Uterus (tissue), 4 donors: ENCODE data around the gene WFS1. TPM values are rescaled to one million over a fixed set of nuclear protein-coding genes. Genes with fewer than 3 reads are reported as not detected.

Experiments used
- DNase-seq, 2 donors: peaks; one replicate each; pipeline ENCODE4 v3.0.0-alpha.2; 2019 to 2020
- H3K27ac ChIP-seq, 2 donors: fragments of 200-600 bp; sonication (generic); 1 replicate in 1 of 2; 2 replicates in 1 of 2; pipeline ENCODE4 v1.5.1; 2016 to 2018
- H3K27me3 ChIP-seq, 2 donors: fragments of 200-600 bp; sonication (generic); one replicate each; pipeline ENCODE4 v1.5.1; 2018 to 2019; ENCODE audit warnings: control low read depth in 1 of 2
- H3K36me3 ChIP-seq, 2 donors: fragments of 200-600 bp; sonication (generic); one replicate each; pipeline ENCODE4 v1.5.1; 2019; ENCODE audit warnings: control low read depth in 1 of 2
- H3K4me1 ChIP-seq, 2 donors: fragments of 200-600 bp; sonication (generic); one replicate each; pipeline ENCODE4 v1.5.1; 2018 to 2019; ENCODE audit warnings: control low read depth in 1 of 2
- H3K4me3 ChIP-seq, 2 donors: fragments of 200-600 bp; sonication (generic); 1 replicate in 1 of 2; 2 replicates in 1 of 2; pipeline ENCODE4 v1.5.1; 2018 to 2019; ENCODE audit warnings: mild to moderate bottlenecking in 1 of 2
- H3K9me3 ChIP-seq, 2 donors: fragments of 200-600 bp; sonication (generic); one replicate each; pipeline ENCODE4 v1.5.1; 2019; ENCODE audit warnings: control low read depth in 1 of 2
- POLR2A ChIP-seq, 2 donors: fragments of 450-650 bp; IDR thresholded peaks; one replicate each; pipeline ENCODE4 v1.6.1; 2016; ENCODE audit warnings: antibody characterized with exemption in 2 of 2, mild to moderate bottlenecking in 1 of 2, moderate library complexity in 1 of 2
- intact Hi-C: fragments of 100-400 bp; cut with DNase I; formaldehyde crosslinking; loops from one replicate; pipeline ENCODE4 v1.15.1; 2023; ENCODE audit warnings: low total_unique reads
- total RNA-seq, 4 donors: library from RNA; depleted of rRNA in 3 of 4; stranded (reverse); fragments of >200 nt in 3 of 4; gene quantifications; one replicate each; pipeline versions ENCODE4 v1.1.0 to v1.2.4, GENCODE V29; 2014 to 2023
- TF ChIP-seq, protein P1 (sequence below), 4 experiments: fragments of 200-600 bp in 2 of 4; fragments of 450-650 bp in 2 of 4; sonication (generic) in 2 of 4; IDR thresholded peaks; one replicate each; pipeline ENCODE4 v1.5.1; 2016 to 2019; ENCODE audit warnings: antibody characterized with exemption in 4 of 4, mild to moderate bottlenecking in 2 of 4, moderate library complexity in 1 of 4
- donor health status: DM: yes; HTN: yes; CAD: no.

Gene WFS1
- total RNA-seq, 4 donors from 2014 or later = 27.5 to 118 (median 51.9) TPM

GRCh38 chr4:6302869-6303268, 33.2 kb downstream of the WFS1 start:
- Histone ChIP-seq H3K4me3 (no peak overlapping the region), H3K36me3 (no peaks in the 10 kb centered on the region), H3K9me3 (no peaks in the 10 kb centered on the region), H3K4me1 (no peaks in the 10 kb centered on the region), H3K27me3 (no peaks in the 10 kb centered on the region), H3K27ac (no peak overlapping the region)
- DNase-seq = no peak
- TF ChIP-seq, protein P1, sequence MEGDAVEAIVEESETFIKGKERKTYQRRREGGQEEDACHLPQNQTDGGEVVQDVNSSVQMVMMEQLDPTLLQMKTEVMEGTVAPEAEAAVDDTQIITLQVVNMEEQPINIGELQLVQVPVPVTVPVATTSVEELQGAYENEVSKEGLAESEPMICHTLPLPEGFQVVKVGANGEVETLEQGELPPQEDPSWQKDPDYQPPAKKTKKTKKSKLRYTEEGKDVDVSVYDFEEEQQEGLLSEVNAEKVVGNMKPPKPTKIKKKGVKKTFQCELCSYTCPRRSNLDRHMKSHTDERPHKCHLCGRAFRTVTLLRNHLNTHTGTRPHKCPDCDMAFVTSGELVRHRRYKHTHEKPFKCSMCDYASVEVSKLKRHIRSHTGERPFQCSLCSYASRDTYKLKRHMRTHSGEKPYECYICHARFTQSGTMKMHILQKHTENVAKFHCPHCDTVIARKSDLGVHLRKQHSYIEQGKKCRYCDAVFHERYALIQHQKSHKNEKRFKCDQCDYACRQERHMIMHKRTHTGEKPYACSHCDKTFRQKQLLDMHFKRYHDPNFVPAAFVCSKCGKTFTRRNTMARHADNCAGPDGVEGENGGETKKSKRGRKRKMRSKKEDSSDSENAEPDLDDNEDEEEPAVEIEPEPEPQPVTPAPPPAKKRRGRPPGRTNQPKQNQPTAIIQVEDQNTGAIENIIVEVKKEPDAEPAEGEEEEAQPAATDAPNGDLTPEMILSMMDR (IDR thresholded peaks at IDR 0.05) = no peak
- no peak for TF ChIP-seq POLR2A (IDR thresholded peaks at IDR 0.05)
- intact Hi-C loops = no loop called here

- Histone ChIP-seq H3K9me3 (no peaks in the 10 kb centered on the region), H3K27me3 (no peaks in the 10 kb centered on the region), H3K4me3 (no peak overlapping the region), H3K36me3 (no peaks in the 10 kb centered on the region), H3K4me1 (no peaks in the 10 kb centered on the region), H3K27ac (no peak overlapping the region)
- intact Hi-C loops = no loop called here
- no peak for TF ChIP-seq POLR2A (IDR thresholded peaks at IDR 0.05)
- TF ChIP-seq, protein P1 (IDR thresholded peaks at IDR 0.05) = no peak
- no peak for DNase-seq
These were observed 34.3 kb downstream of the WFS1 start for GRCh38 chr4:6303943-6304342.

DNA sequence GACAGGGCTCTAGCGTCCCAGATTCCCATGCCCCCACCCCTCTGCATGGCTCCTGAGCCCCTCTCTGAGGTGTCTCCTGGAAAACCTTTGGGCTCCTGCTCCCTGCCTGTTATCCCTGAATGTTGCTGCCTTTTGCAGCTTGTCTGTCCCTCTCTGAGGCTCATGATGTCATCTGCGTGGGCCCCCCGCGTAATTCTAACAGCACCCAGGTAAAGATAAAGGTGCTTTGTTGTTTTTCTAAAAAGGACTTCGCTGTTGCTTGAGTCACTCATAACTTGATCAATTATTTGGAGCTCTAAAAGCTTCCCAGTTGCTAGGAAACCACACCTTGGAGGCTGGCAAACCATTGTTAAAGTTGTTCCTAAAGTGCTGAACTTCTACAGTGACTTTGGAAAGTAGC, 36.6 kb downstream of the WFS1 start:
- intact Hi-C loops = no loop called here

GRCh38 chr4:6307230-6307629, 37.6 kb downstream of the WFS1 start:
- no peak for DNase-seq
- Histone ChIP-seq H3K4me1 (no peaks in the 10 kb centered on the region), H3K36me3 (no peaks in the 10 kb centered on the region), H3K9me3 (no peaks in the 10 kb centered on the region), H3K27ac (no peak overlapping the region), H3K4me3 (no peak overlapping the region), H3K27me3 (no peaks in the 10 kb centered on the region)
- intact Hi-C loops = no loop called here
- no peak for TF ChIP-seq POLR2A (IDR thresholded peaks at IDR 0.05)
- TF ChIP-seq, protein P1 (IDR thresholded peaks at IDR 0.05) = no peak

More for the DNA sequence above, 36.6 kb downstream of the WFS1 start:
- H3K27ac ChIP-seq = no peak overlapping the region
- H3K9me3 ChIP-seq = no peaks in the 10 kb centered on the region
- H3K36me3 ChIP-seq = no peaks in the 10 kb centered on the region
- H3K4me3 ChIP-seq = no peak overlapping the region
- DNase-seq = no peak
- TF ChIP-seq POLR2A (IDR thresholded peaks at IDR 0.05) = no peak
- H3K27me3 ChIP-seq = no peaks in the 10 kb centered on the region
- no peaks in the 10 kb centered on the region for H3K4me1 ChIP-seq

GRCh38 chr4:6307891-6308290, 38.2 kb downstream of the WFS1 start:
- Histone ChIP-seq H3K27ac (no peak overlapping the region), H3K36me3 (no peaks in the 10 kb centered on the region), H3K4me1 (no peaks in the 10 kb centered on the region), H3K27me3 (no peaks in the 10 kb centered on the region), H3K4me3 (no peak overlapping the region), H3K9me3 (no peaks in the 10 kb centered on the region)
- DNase-seq = no peak
- intact Hi-C loops = no loop called here
- TF ChIP-seq, protein P1 (IDR thresholded peaks at IDR 0.05) = no peak
- no peak for TF ChIP-seq POLR2A (IDR thresholded peaks at IDR 0.05)
